ENCODE measurements around the gene SLC41A3.
A peak's percentile ranks its signal among the peaks of the same experiment; 100 is the strongest.
"Not testable (repeated sequence)": the region's sequence is repeated elsewhere in the genome, so short reads cannot be mapped to it uniquely, and the experiment has no call there.

The SLC41A3 gene

DNA sequence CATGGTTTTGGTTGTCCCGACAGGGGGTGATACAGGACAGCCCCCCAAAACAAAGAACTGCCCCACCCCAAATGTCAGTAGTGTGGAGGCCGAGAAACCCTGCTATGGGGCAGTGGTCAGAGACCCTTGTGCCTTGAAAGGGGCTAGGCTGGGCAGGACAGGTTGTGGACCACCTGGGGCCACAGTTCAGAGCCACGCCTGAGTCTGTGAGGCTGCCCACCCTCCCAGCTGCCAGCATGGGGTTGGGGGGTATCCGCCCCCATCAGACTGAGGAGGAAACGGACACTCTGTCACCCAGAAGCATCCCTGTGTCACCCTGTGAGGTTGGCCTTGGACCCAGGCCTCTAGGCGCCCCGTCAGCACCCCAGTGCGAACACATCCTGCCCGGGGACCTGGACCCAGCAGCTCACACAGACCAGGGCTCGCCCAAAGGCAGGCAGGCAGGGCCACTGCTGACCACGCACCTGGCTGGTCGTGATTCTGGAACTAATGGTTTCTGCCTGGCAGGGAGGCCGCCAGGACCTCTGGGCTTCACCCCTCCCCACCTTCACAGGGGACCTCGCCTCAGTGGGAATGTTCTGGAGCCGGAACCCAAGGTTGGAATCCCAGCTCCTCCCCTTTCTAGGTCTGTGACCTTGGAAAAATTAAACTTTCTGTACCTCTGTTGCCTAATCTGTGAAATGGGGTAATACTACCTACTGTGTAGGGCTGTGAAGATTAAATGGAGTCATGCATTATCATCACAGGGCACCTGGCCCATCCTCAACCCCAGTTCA, 1.4 kb downstream of the SLC41A3 start:
- DNase-seq (ENCODE audit: low read depth): no peak

DNA sequence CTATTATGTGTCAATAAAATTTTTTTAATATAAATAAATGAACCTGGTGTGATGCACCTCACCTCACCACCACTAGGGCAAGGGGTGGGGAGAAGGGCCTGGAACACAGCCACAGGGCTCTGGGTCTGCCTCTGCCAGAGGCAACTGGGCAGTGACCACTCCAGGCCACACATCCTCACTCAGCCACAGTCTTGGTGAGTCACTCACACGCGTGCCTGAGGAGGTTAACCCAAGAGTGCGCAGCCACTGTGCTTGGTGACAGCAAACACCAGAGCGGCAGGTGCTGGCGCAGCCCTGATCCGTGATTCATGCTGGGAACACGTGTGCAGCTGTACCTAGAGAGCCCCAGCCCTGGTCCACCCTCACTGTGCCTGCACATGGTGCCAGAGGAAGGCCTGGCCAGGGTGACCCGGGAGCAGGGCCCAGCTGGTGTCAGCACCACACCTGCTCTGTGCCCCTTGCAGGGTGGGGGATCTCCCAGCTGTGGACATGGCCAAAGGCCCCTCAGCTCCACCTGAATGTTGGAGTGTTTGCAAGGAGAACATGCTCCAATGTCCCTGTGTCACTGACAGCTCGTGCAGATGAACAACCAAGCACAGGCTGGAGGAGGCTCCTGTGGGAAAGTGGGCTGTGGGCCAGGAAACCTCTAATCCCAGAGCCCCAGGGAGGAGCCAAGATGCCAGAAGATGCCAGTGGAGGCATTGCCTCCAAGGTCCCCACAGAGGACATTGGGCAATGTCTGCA, 2.1 kb downstream of the SLC41A3 start:
- DNase-seq (ENCODE audit: low read depth): no peak

DNA sequence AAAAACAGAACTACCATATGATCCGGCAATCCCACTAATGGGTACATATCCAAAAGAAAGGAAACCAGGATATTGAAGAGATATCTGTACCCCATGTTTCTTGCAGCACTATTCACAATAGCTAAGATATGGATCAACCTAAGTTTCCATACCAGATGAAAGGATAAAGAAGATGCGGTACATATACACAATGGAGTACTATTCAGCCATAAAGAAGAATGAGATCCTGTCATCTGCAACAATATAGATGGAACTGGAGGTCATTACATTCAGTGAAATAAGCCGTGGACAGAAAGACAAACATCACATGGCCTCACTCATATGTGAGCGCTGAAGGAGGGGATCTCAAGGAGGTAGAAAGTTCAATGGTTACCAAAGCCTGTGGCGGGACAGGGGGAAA, 3.0 kb downstream of the SLC41A3 start:
- no peak for DNase-seq (ENCODE audit: low read depth)

DNA sequence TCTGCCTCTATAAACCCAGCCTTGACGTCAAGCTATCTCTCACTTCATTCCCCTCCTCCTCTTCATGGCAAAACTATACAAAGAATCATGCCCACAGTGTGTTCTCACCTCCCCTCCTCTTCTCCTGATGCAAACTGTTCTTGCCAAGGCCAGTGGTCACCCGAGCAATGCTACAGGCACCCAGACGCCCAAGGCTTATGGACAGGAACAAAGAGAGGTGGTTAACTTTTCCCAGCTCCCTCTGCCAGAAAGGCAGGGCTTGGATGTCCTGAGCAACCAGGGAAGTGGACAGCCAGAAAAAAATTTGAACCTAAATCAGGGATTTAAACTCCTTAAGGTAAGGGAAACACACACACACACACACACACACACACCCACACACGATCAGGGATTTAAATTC, 5.1 kb downstream of the SLC41A3 start:
- DNase-seq (ENCODE audit: low read depth): no peak

GRCh38 chr3:126077754-126078153, 6.2 kb downstream of the SLC41A3 start:
- DNase-seq (ENCODE audit: low read depth): no peak

- DNase-seq (ENCODE audit: low read depth): no peak
Measured at GRCh38 chr3:126076140-126076539, 7.8 kb downstream of the SLC41A3 start.

- DNase-seq (ENCODE audit: low read depth): no peak
Measured at GRCh38 chr3:126070146-126070545, 13.8 kb downstream of the SLC41A3 start.

DNA sequence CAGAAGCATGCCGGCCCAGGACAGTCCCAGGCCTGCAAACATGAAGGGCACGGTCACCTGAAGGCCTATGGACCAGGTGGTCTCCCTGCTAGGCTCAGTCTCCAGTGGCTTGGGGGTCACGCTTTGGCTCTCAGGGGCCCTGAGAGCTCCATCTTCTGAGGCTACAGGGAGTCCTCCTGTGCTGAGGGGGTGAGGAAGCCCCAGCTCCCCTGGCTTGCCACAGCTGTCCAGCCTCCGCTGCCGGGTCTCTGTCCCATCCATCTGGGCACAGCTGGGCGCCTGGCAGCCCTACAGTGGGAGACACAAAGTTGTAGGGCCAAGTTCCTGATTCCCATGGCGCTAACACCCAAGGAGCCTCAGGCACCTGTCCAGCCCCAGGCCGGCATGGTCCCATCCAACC, 16.0 kb downstream of the SLC41A3 start:
- no peak for DNase-seq (ENCODE audit: low read depth)

- not testable (repeated sequence) for DNase-seq (ENCODE audit: low read depth)
Measured at GRCh38 chr3:126066676-126067075, 17.2 kb downstream of the SLC41A3 start.

GRCh38 chr3:126065876-126066275, 18.0 kb downstream of the SLC41A3 start:
- no peak for DNase-seq (ENCODE audit: low read depth)

GRCh38 chr3:126064627-126065258, 19.2 kb downstream of the SLC41A3 start:
- no peak for DNase-seq (ENCODE audit: low read depth)

GRCh38 chr3:126063358-126063965, 20.5 kb downstream of the SLC41A3 start:
- DNase-seq (ENCODE audit: low read depth): no peak

GRCh38 chr3:126061301-126062032, 22.5 kb downstream of the SLC41A3 start:
- DNase-seq (ENCODE audit: low read depth): no peak

DNA sequence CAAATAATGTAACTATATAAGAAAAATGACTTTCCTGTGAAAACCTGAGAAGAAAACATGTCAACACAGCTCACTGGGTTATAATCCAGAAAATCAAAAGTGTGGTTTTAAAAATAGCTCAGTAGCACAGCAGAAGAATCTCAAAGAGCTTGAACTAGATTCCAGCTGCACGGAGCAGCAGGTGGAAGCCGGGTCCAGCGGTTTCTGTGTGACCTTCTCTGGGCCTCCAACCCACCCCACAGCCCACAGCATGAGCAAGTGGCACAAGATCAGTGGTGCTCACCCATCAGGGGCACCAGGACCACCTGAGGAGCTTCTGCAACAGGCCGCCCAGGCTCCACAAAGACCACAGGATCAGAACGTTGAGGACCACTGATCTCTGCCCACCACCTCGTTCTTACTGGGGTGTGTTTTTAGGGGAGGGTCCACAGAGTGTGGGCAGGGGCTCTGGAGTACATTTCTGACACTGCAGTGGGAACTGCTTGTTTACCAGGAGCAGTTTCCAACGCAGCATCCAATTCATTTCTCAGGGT, 23.2 kb downstream of the SLC41A3 start:
- no peak for DNase-seq (ENCODE audit: low read depth)

- no peak for DNase-seq (ENCODE audit: low read depth)
Measured at GRCh38 chr3:126058666-126059065, 25.3 kb downstream of the SLC41A3 start.

GRCh38 chr3:126057936-126058335, 26.0 kb downstream of the SLC41A3 start:
- DNase-seq (ENCODE audit: low read depth): no peak

- DNase-seq (ENCODE audit: low read depth): no peak
Measured at GRCh38 chr3:126057501-126057819, 26.5 kb downstream of the SLC41A3 start.

DNA sequence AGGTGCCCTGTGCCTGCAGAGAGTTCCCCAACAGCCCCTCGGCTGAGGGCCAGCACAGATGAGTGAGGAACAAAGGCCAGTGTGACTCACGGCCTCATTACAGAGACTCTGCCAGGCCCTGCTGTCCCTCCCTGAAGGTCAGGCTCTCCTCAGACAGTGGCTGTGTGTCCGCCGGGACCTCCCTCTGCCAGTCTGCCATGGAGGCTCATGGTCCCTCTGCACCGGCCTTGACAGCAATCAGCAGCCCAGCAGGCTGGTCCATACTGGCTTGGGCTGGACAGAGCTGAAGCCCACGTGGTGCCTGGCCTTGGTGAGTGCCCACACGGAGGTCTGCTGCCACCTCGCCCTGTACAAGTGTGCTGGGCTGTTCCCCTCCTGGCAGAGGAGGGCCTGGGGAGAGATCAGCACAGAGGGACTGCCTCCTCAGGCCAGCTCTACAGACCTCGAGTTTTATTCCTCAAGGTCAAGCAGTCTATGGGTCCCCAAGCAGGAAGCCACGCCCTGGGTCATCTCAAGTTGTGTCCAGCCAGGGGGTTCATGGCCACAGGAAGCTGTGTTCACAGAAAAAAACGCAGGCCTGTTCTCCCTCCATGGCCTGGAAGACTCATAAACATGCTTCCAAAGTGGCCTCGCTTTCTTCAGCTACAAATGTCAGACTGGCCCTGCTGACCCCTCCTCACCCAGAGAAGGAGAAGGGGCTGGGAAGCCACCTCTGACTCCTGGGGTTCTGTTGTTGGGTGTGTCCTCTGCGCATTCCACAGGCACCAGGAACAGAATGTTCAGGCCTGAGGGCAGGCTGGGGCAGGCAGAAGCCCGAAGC, 27.0 kb downstream of the SLC41A3 start:
- DNase-seq (ENCODE audit: low read depth): peak; percentile 40

DNA sequence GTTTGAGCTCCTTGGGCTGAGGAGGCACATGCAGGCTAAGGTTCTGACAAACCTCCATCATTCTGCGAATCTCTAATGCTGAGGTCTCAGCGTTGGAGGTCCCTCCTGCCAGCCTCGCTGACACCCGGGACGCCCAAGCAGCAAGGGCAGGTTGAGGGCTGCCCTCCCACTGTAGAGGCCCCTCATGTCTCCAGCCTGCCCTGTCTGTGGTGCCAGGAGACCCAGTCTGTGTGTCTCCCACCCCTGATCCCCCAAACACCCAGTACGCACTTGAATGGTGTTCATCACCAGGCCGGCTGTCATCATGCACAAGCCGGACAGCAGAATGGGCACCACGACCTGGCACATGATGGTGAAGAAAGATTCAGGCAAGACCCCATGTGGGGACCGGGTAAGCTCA, 27.8 kb downstream of the SLC41A3 start:
- DNase-seq (ENCODE audit: low read depth): no peak

DNA sequence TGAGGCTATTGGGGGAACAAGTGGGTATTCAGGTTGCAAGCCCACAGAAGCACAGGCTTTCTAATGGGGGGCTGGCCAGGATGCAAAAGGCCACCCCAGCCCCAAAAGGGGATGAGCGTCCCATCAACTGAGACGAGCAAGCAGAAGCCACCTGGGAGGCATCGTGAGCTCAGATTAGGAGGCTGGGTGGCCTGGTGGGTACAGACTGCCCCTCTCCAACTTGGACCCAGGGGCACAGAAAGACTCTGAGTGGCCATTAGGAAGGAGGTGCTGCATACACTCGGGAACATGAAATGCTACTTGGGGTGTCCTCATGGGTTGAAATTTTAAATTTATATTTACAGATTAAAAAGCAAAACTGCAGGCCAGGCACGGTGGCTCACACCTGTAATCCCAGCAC, 29.1 kb downstream of the SLC41A3 start:
- no peak for DNase-seq (ENCODE audit: low read depth)

Measured in CMK (cell line).